ENCODE measurements around the gene RIPK1.

RIPK1 gene

DNA sequence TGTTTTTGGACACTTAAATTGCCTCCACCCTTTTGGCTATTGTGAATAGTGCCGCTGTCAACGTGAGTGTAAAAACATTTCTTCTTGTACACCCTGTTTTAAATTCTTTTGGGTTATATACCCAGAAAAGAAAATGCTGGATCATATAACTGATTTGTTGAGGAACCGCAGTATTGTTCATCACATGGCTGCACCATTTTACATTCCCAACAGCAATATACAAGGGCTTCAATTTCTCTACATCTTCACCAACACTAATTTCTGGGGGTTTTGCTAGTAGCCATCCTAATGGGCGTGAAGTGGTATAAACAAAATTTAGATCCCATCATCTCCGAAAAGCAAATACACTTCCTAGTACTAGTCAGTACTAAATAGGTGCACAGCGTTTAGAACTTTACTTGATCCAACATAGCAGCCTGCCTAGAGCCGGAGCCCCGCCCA, 49.6 kb downstream of the RIPK1 start:
- H3K79me2 ChIP-seq (ENCODE audit: insufficient read depth, low read length) = no peaks in the 10 kb centered on the region
- peak overlapping the region; percentile 75 for H3K4me2 ChIP-seq (ENCODE audit: low read depth, low read length, poor library complexity, severe bottlenecking)
- peak overlapping the region; percentile 91 for H2AFZ ChIP-seq (ENCODE audit: low read depth, low read length, severe bottlenecking)
- H3K9ac ChIP-seq (ENCODE audit: low read length) = peak overlapping the region; percentile 68
- no peaks in the 10 kb centered on the region for H3K27me3 ChIP-seq (ENCODE audit: low read length)
- H3K9me2 ChIP-seq (replicated peaks; ENCODE audit: insufficient read depth, low read length) = no peaks in the 10 kb centered on the region
- H3K9me3 ChIP-seq (ENCODE audit: insufficient read depth, low read length) = no peaks in the 10 kb centered on the region
- H3K36me3 ChIP-seq (ENCODE audit: low read length) = 0 out of 2 replicates have a peak, but pooled peaks cover 7% of the 10 kb centered on the region
- H3K27ac ChIP-seq (ENCODE audit: low read depth, low read length) = peak overlapping the region; percentile 60
- H3K4me3 ChIP-seq (ENCODE audit: insufficient read depth, low read length, poor library complexity, severe bottlenecking) = peak overlapping the region; percentile 78
- TF ChIP-seq EZH2phosphoT487 (conservative IDR thresholded peaks at IDR 0.05; ENCODE audit: low read length) = no peak
- TF ChIP-seq, protein P1, sequence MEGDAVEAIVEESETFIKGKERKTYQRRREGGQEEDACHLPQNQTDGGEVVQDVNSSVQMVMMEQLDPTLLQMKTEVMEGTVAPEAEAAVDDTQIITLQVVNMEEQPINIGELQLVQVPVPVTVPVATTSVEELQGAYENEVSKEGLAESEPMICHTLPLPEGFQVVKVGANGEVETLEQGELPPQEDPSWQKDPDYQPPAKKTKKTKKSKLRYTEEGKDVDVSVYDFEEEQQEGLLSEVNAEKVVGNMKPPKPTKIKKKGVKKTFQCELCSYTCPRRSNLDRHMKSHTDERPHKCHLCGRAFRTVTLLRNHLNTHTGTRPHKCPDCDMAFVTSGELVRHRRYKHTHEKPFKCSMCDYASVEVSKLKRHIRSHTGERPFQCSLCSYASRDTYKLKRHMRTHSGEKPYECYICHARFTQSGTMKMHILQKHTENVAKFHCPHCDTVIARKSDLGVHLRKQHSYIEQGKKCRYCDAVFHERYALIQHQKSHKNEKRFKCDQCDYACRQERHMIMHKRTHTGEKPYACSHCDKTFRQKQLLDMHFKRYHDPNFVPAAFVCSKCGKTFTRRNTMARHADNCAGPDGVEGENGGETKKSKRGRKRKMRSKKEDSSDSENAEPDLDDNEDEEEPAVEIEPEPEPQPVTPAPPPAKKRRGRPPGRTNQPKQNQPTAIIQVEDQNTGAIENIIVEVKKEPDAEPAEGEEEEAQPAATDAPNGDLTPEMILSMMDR (IDR thresholded peaks at IDR 0.05; ENCODE audit: insufficient read depth, low read length, poor library complexity, severe bottlenecking) = no peak
- peaks cover 13% of the 10 kb centered on the region for H3F3A ChIP-seq (ENCODE audit: insufficient read depth)
- no peaks in the 10 kb centered on the region for H4K20me1 ChIP-seq (ENCODE audit: low read depth, low read length)

DNA sequence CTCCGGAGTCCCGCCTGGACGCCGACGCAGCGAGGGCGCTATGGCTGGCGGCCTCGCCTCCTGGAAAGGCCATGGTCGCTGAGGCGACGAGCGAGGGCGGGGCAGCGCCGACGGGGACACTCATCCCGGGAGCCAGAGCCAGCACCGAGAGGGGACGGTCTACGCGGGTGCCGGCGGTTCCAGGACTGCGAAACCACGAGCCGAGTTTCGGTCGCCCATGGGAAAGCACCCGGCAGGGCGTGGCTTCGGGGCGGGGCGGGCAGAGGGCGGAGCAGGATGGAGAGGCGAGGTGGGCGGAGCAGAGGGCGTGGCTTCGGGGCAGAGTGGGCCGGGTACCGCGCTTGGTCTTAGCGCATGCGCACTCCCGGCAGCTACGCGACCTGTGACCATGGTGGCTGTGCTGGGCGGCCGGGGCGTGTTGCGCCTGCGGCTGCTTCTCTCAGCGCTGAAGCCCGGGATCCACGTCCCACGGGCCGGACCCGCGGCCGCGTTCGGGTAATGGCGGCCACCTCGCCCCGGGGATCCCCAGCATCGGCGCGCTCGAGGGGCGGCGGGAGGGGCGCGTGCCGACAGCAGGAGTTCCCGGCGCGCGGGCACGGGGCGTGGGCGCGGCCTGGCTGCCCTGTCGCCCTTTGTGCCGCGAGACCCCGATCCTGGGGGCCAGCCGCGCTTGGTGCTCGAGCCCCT, 50.2 kb downstream of the RIPK1 start, which contains the start of gene BPHL:
Gene BPHL, plus strand, starts transcription at position 359 of the 687 bp plus-strand sequence. Its CDS starts 30 bp downstream, at position 389.
- peak within 1 kb of the TSS; percentile 60 for H3K27ac ChIP-seq (ENCODE audit: low read depth, low read length)
- no peaks in the 10 kb centered on the region for H3K9me2 ChIP-seq (replicated peaks; ENCODE audit: insufficient read depth, low read length)
- H3K79me2 ChIP-seq (ENCODE audit: insufficient read depth, low read length) = no peaks in the 10 kb centered on the region
- TF ChIP-seq, protein P1 (IDR thresholded peaks at IDR 0.05; ENCODE audit: insufficient read depth, low read length, poor library complexity, severe bottlenecking) = peak; percentile 10
- no peak for TF ChIP-seq EZH2phosphoT487 (conservative IDR thresholded peaks at IDR 0.05; ENCODE audit: low read length)
- H4K20me1 ChIP-seq (ENCODE audit: low read depth, low read length) = no peaks in the 10 kb centered on the region
- H3K4me3 ChIP-seq (ENCODE audit: insufficient read depth, low read length, poor library complexity, severe bottlenecking) = peak within 1 kb of the TSS; percentile 78
- H3K9ac ChIP-seq (ENCODE audit: low read length) = peak within 1 kb of the TSS; percentile 68
- H3K4me2 ChIP-seq (ENCODE audit: low read depth, low read length, poor library complexity, severe bottlenecking) = peak within 1 kb of the TSS; percentile 75
- peak within 1 kb of the TSS; percentile 91 for H2AFZ ChIP-seq (ENCODE audit: low read depth, low read length, severe bottlenecking)
- H3K27me3 ChIP-seq (ENCODE audit: low read length) = no peaks in the 10 kb centered on the region
- 0 out of 2 replicates have a peak, but pooled peaks cover 6% of the 10 kb centered on the region for H3K36me3 ChIP-seq (ENCODE audit: low read length)
- H3F3A ChIP-seq (ENCODE audit: insufficient read depth) = peaks cover 13% of the 10 kb centered on the region
- no peaks in the 10 kb centered on the region for H3K9me3 ChIP-seq (ENCODE audit: insufficient read depth, low read length)

DNA sequence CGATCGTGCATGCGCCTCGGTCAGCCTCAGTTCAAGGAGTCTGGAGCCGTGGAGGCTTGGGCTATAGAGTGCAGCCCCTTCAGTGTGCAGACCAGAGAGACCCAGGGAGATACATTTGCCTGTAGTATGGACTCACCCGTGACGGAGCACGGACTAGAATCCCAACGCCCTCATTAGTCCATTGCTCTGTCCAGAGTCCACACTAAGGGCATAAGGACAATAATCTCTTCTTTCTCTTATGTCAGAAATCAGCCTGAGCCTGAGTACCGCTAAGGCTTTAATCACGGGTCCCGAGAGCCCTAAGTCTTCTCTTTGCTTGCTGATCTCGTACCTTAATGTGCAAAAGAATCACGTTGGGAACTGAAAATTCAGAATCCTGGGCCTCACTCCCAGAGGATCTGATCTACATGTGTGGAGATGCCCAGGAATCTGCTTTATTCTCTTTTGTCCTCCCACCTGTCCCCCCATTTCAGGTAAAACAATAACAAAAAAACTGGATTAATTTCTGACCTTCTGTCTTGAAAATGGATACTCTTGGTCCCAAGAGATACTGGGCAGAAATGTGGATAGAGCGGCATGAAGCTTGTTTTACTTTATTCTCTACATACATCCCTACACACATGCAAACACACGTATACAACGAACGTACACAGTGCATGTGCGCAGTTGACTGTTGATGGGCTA, 50.9 kb downstream of the RIPK1 start:
- Histone ChIP-seq H3K9me3 (ENCODE audit: insufficient read depth, low read length) (no peaks in the 10 kb centered on the region), H3K79me2 (ENCODE audit: insufficient read depth, low read length) (no peaks in the 10 kb centered on the region), H3K27me3 (ENCODE audit: low read length) (no peaks in the 10 kb centered on the region), H3K4me3 (ENCODE audit: insufficient read depth, low read length, poor library complexity, severe bottlenecking) (peak overlapping the region; percentile 78), H3K9ac (ENCODE audit: low read length) (peak overlapping the region; percentile 68), H3K36me3 (ENCODE audit: low read length) (no peaks in the 10 kb centered on the region), H3F3A (ENCODE audit: insufficient read depth) (peaks cover 13% of the 10 kb centered on the region), H3K4me2 (ENCODE audit: low read depth, low read length, poor library complexity, severe bottlenecking) (peak overlapping the region; percentile 75), H3K27ac (ENCODE audit: low read depth, low read length) (no peak overlapping the region), H2AFZ (ENCODE audit: low read depth, low read length, severe bottlenecking) (peak overlapping the region; percentile 91), H4K20me1 (ENCODE audit: low read depth, low read length) (no peaks in the 10 kb centered on the region), H3K9me2 (replicated peaks; ENCODE audit: insufficient read depth, low read length) (no peaks in the 10 kb centered on the region)
- no peak for TF ChIP-seq EZH2phosphoT487 (conservative IDR thresholded peaks at IDR 0.05; ENCODE audit: low read length)
- TF ChIP-seq, protein P1 (IDR thresholded peaks at IDR 0.05; ENCODE audit: insufficient read depth, low read length, poor library complexity, severe bottlenecking) = no peak

Data from SU-DHL-6 (cell line).